Measurements from ENCODE around the gene SLC47A2. TPM values are rescaled to one million over a fixed set of nuclear protein-coding genes. Genes with fewer than 3 reads are reported as not detected.
"Not testable (repeated sequence)": the region's sequence is repeated elsewhere in the genome, so short reads cannot be mapped to it uniquely, and the experiment has no call there.

The SLC47A2 gene
- under 1 TPM; 0.16 to 0.25 TPM for total RNA-seq

- Histone ChIP-seq H3K9ac (ENCODE audit: low read depth in 2 of 2, low read length in 2 of 2) (peak within 1 kb of the TSS in 1 of 2 donors; percentile 2), H3K27me3 (no peaks in the 10 kb centered on the region), H3K4me1 (peaks cover 8% of the 10 kb centered on the region), H3K27ac (no peak within 1 kb of the TSS), H3K36me3 (no peaks in the 10 kb centered on the region), H3K4me3 (no peak within 1 kb of the TSS), H3K9me3 (no peaks in the 10 kb centered on the region)
- intact Hi-C loops (cut with DNase I), result no loop called here
- TF ChIP-seq CTCF (IDR thresholded peaks at IDR 0.05), result no peak
- DNase-seq, result no peak
Measured at GRCh38 chr17:19716108-19717030, at the start of gene SLC47A2. Gene SLC47A2, minus strand, starts transcription at chr17:19716584. Its CDS starts 29 bp downstream, at chr17:19716555.

- intact Hi-C loops (cut with DNase I), result loop anchor here (2.0 to 10.0 kb wide), 2 partner anchors 251 to 401 kb away; partner anchors contain the start of gene B9D1
- Histone ChIP-seq H3K4me1 (no peaks in the 10 kb centered on the region), H3K27ac (no peak overlapping the region), H3K9me3 (no peaks in the 10 kb centered on the region), H3K36me3 (no peaks in the 10 kb centered on the region), H3K4me3 (no peak overlapping the region), H3K27me3 (no peaks in the 10 kb centered on the region), H3K9ac (ENCODE audit: low read depth in 2 of 2, low read length in 2 of 2) (no peak overlapping the region)
- TF ChIP-seq CTCF (IDR thresholded peaks at IDR 0.05), result no peak
- no peak for DNase-seq
Measured at GRCh38 chr17:19766016-19766415, 49.6 kb upstream of the SLC47A2 start.

- H3K4me3 ChIP-seq; DNase-seq; H3K9me3 ChIP-seq; H3K27ac ChIP-seq; H3K9ac ChIP-seq (ENCODE audit: low read depth in 2 of 2, low read length in 2 of 2); H3K27me3 ChIP-seq; H3K4me1 ChIP-seq; H3K36me3 ChIP-seq: not testable (repeated sequence)
- intact Hi-C loops (cut with DNase I), result loop anchor here (10.0 kb wide), 1 partner anchor 399 kb away; the partner anchor contains the start of gene B9D1
Measured at GRCh38 chr17:19763991-19764390, 47.6 kb upstream of the SLC47A2 start.

GRCh38 chr17:19763416-19763815 is 47.0 kb upstream of the SLC47A2 start:
- intact Hi-C loops (cut with DNase I), result loop anchor here (10.0 kb wide), 1 partner anchor 399 kb away; the partner anchor contains the start of gene B9D1
- no peak for TF ChIP-seq CTCF (IDR thresholded peaks at IDR 0.05)

GRCh38 chr17:19762515-19762961 is 46.2 kb upstream of the SLC47A2 start:
- Histone ChIP-seq H3K4me1 (no peaks in the 10 kb centered on the region), H3K27ac (no peak overlapping the region), H3K9me3 (no peaks in the 10 kb centered on the region), H3K36me3 (no peaks in the 10 kb centered on the region), H3K27me3 (no peaks in the 10 kb centered on the region), H3K4me3 (no peak overlapping the region), H3K9ac (ENCODE audit: low read depth in 2 of 2, low read length in 2 of 2) (no peak overlapping the region)
- peak; percentile 70 for TF ChIP-seq CTCF (IDR thresholded peaks at IDR 0.05)
- intact Hi-C loops (cut with DNase I), result loop anchor here (10.0 kb wide), 1 partner anchor 398 kb away; the partner anchor contains the start of gene B9D1
- peak; percentile 50 for DNase-seq

More at GRCh38 chr17:19763416-19763815, 47.0 kb upstream of the SLC47A2 start:
- Histone ChIP-seq H3K4me1 (no peaks in the 10 kb centered on the region), H3K9ac (ENCODE audit: low read depth in 2 of 2, low read length in 2 of 2) (no peak overlapping the region), H3K36me3 (no peaks in the 10 kb centered on the region), H3K27ac (no peak overlapping the region), H3K9me3 (no peaks in the 10 kb centered on the region), H3K27me3 (no peaks in the 10 kb centered on the region), H3K4me3 (no peak overlapping the region)
- no peak for DNase-seq

Data from colonic mucosa (tissue), 4 donors.